Sigmoid colon (tissue), 3 donors: ENCODE data around the gene TSPAN17.

Experiments
- CTCF ChIP-seq, 4 experiments: fragments of 450-650 bp in 3 of 4; fragments of 200-600 bp in 1 of 4; IDR thresholded peaks; one replicate each; pipeline ENCODE4 v1.5.1; 2016 to 2019; ENCODE audit warnings: antibody characterized with exemption in 4 of 4, mild to moderate bottlenecking in 3 of 4, moderate library complexity in 2 of 4
- POLR2A ChIP-seq, 2 donors: fragments of 450-650 bp; IDR thresholded peaks; one replicate each; pipeline ENCODE4 v1.6.1; 2016; ENCODE audit warnings: antibody characterized with exemption in 2 of 2, mild to moderate bottlenecking in 2 of 2, moderate library complexity in 2 of 2

- TF ChIP-seq CTCF (IDR thresholded peaks at IDR 0.05) = no peak
- TF ChIP-seq POLR2A (IDR thresholded peaks at IDR 0.05) = no peak
These were observed 28.1 kb upstream of the TSPAN17 start for GRCh38 chr5:176619203-176619568.
